ENCODE measurements around the gene ACAA1.
"Not testable (repeated sequence)": the region's sequence is repeated elsewhere in the genome, so short reads cannot be mapped to it uniquely, and the experiment has no call there.

The ACAA1 gene

DNA sequence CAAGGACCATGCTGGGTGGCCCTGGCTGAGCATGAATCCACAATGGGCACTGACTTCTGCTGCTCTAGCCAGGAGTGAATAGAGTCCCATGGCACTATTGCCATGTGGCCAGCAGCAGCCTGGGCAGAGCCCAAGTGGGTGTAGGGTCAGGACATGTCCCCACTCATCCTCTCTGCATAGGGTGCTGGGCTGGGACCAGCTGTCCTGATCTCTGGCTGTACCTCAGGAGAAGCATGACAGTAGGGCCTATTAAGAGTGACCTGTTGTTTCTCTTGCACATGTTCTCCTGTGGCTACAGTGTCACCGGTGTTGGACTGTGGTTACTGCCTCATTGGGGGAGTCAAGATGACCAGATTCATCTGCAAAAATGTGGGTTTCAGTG is 51.0 kb downstream of the ACAA1 start:
- H3K4me3 ChIP-seq (ENCODE audit: low read length) = no peak overlapping the region
- DNase-seq (ENCODE audit: low read depth) = no peak
- TF ChIP-seq, protein P1, sequence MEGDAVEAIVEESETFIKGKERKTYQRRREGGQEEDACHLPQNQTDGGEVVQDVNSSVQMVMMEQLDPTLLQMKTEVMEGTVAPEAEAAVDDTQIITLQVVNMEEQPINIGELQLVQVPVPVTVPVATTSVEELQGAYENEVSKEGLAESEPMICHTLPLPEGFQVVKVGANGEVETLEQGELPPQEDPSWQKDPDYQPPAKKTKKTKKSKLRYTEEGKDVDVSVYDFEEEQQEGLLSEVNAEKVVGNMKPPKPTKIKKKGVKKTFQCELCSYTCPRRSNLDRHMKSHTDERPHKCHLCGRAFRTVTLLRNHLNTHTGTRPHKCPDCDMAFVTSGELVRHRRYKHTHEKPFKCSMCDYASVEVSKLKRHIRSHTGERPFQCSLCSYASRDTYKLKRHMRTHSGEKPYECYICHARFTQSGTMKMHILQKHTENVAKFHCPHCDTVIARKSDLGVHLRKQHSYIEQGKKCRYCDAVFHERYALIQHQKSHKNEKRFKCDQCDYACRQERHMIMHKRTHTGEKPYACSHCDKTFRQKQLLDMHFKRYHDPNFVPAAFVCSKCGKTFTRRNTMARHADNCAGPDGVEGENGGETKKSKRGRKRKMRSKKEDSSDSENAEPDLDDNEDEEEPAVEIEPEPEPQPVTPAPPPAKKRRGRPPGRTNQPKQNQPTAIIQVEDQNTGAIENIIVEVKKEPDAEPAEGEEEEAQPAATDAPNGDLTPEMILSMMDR (conservative IDR thresholded peaks at IDR 0.05; ENCODE audit: low read length) = no peak

DNA sequence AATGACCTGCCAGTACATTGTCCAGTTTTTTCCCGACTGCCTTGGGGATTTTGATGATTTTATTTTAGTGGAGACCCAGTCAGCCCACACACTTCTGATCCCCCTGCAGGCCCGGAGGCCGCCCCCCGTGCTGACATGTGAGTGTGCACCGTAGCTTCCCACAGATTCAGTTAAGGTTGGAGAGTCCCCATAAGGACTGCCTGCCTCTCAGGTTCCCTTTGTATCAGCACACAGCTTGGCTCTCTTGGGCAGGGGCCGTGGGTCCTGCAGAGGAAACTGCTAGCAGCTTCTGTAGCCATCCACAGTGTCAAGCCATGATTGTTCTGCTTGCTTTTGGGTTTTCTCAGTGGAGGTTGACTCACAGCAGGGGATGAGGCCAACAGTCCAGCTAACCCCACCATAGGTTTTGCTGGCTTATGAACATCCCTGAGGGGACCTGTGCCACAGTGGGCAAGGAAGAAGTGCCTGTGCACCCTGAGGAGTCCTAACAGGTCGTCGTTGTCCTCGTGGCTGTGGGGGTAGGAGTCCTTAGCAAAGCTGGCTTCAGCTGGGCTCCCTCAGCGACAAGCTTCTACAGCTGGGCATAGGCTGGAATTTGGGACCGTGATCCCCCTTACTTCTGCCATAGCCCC is 51.5 kb downstream of the ACAA1 start:
- no peak overlapping the region for H3K4me3 ChIP-seq (ENCODE audit: low read length)
- no peak for DNase-seq (ENCODE audit: low read depth)
- TF ChIP-seq, protein P1 (conservative IDR thresholded peaks at IDR 0.05; ENCODE audit: low read length) = no peak

DNA sequence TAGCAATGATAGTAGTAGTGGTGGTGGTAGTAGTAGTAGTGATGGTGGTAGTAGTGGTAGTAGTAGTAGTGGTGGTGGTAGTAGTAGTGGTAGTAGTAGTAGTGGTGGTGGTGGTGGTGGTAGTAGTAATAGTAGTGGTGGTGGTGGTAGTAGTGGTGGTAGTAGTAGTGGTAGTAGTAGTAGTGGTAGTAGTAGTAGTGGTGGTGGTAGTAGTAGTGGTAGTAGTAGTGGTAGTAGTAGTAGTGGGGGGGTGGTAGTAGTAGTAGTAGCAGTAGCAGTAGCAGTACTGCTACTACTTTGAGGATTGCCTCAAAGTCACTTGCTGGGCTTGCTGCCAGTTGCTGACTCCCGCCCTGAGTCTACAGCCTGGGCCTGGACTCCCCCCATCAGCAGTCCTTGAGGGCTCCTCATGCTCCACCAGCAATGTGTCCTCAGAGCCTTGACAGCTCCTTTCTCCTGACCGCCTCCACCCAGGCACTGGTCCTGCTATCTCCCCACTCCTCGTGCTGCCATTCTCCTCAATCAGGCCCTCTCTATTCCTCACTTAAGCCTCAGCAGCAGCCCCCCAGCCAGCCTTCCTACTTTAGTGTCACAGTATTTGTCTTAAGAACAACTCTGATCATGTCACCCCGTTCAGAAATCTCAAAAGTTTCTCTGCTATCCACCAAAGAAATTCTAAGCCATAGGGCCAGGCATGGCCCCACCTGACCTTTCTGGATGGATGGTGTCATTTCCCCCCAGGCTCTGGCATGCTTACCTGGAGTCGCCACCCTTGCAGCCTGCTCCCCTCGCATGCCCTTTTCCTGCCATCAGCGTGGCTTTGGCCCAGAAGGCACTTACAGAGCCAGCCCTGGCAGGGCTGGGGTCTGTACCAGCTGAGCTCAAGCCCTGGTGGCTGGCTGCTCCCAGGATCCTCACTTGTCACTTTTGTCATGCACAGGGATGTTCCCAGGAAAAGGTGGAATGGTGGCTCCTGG is 52.3 kb downstream of the ACAA1 start:
- H3K4me3 ChIP-seq (ENCODE audit: low read length) = no peak overlapping the region
- DNase-seq (ENCODE audit: low read depth) = peak; percentile 33
- TF ChIP-seq, protein P1 (conservative IDR thresholded peaks at IDR 0.05; ENCODE audit: low read length) = no peak

DNA sequence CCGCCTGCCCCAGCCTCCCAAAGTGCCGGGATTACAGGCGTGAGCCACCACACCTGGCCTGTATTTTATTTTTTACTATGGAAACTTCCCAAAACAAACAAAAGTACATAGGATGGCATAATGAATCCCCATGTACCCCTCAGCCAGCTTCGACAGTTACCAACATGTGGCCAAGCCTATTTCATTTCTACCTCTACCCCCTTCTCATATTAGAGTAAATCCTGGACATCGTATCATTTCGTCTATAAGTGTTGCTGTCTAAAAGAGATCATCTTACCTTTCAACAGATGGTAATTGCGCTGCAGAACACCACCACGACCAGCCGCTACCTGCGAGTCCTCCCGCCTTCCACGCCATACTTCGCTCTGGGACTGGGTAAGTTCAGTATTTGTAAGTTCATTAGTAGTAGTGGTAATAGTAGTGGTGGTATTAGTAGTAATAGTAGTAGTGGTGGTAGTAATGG is 53.0 kb downstream of the ACAA1 start:
- TF ChIP-seq, protein P1 (conservative IDR thresholded peaks at IDR 0.05; ENCODE audit: low read length) = no peak
- H3K4me3 ChIP-seq (ENCODE audit: low read length) = no peak overlapping the region
- no peak for DNase-seq (ENCODE audit: low read depth)

DNA sequence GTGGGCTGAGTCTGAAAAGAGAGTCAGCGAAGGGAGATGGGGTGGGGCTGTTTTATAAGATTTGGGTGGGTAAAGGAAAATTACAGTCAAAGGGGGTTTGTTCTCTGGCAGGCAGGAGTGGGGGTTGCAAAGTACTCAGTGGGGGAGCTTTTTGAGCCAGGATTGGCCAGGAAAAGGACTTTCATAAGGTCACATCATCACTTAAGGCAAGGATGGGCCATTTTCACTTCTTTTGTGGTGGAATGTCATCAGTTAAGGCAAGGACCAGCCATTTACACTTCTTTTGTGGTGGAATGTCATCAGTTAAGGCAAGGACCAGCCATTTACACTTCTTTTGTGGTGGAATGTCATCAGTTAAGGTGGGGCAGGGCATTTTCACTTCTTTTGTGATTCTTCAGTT is 53.7 kb downstream of the ACAA1 start:
- not testable (repeated sequence) for DNase-seq (ENCODE audit: low read depth); H3K4me3 ChIP-seq (ENCODE audit: low read length)

DNA sequence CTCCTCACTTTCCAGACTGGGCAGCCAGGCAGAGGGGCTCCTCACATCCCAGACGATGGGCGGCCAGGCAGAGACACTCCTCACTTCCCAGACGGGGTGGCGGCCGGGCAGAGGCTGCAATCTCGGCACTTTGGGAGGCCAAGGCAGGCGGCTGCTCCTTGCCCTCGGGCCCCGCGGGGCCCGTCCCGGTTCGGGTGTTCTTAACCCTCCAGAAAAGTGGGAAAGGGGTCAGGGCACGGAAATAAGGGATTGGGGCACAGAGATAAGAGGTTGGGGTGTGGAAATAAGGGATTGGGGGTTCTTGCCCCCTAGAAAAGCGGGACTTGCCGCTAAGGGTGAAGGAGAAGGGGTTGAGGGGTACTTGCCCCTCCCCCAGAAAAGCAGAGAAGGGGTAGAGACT is 54.6 kb downstream of the ACAA1 start:
- not testable (repeated sequence) for DNase-seq (ENCODE audit: low read depth)

DNA sequence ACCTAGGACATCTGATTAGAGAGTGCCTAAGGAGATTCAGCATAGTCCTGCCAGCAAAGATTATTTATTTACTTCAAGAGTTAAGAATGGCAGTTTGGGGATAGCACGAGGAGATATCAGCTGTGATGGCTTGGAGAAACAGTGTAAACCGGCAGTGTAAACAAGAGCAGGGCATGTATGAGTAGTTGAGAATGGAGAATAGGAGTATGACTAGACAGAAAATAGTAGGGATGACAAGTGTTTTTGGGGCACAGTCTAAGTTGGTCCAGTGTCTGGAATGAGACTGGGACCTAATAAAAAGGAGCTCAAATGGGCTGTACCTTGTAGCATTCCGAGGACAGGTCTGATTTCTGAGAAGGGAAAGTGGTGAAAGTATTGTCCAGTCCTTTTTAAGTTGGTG is 59.9 kb downstream of the ACAA1 start:
- not testable (repeated sequence) for H3K4me3 ChIP-seq (ENCODE audit: low read length); DNase-seq (ENCODE audit: low read depth)

More for the DNA sequence above, 54.6 kb downstream of the ACAA1 start:
- H3K4me3 ChIP-seq (ENCODE audit: low read length) = not testable (repeated sequence)

All from AG10803 (cell line).